HS-5 (cell line): ENCODE measurements around the gene BID.
"Not testable (repeated sequence)": the region's sequence is repeated elsewhere in the genome, so short reads cannot be mapped to it uniquely, and the experiment has no call there.

Experiments
- DNase-seq: peaks from one replicate; pipeline ENCODE4 v3.0.0-alpha.2; 2012; ENCODE audit warnings: low read depth

BID gene

GRCh38 chr22:17703811-17704210 lies 70.5 kb downstream of the BID start:
- no peak for DNase-seq

GRCh38 chr22:17700778-17701177 lies 73.5 kb downstream of the BID start:
- no peak for DNase-seq

- no peak for DNase-seq
Measured at GRCh38 chr22:17699696-17700340, 74.5 kb downstream of the BID start.

GRCh38 chr22:17698948-17699347 lies 75.3 kb downstream of the BID start:
- DNase-seq, result no peak

GRCh38 chr22:17698276-17698675 lies 76.0 kb downstream of the BID start:
- DNase-seq, result not testable (repeated sequence)

GRCh38 chr22:17697196-17697595 lies 77.1 kb downstream of the BID start:
- DNase-seq, result not testable (repeated sequence)

- no peak for DNase-seq
Measured at GRCh38 chr22:17695986-17696385, 78.3 kb downstream of the BID start.

- no peak for DNase-seq
Measured at GRCh38 chr22:17694752-17695151, 79.5 kb downstream of the BID start.

- DNase-seq, result no peak
Measured at GRCh38 chr22:17694193-17694592, 80.1 kb downstream of the BID start.

- DNase-seq, result no peak
Measured at GRCh38 chr22:17692841-17693240, 81.4 kb downstream of the BID start.

GRCh38 chr22:17684245-17684644 lies 90.0 kb downstream of the BID start:
- DNase-seq, result no peak
